Measurements from ENCODE around the gene MRPS27. TPM values are rescaled to one million over a fixed set of nuclear protein-coding genes. Genes with fewer than 3 reads are reported as not detected.
A peak's percentile ranks its signal among the peaks of the same experiment; 100 is the strongest.

MRPS27 gene
- total and polyA plus RNA-seq, 2 of the 4 experiments (the other 2 are of a cell fraction), result 46.9 to 90.5 TPM

GRCh38 chr5:72307968-72308852 lies 11.8 kb downstream of the MRPS27 start:
- WGBS, 2 experiments (ENCODE audit: extremely low coverage in 2 of 2, insufficient read length in 1 of 2), result 2% methylated on average over 45 of the region's 76 CpGs; no CpG with 5 or more reads in 1 of the 2 experiments
- Histone ChIP-seq H2AK9ac (replicated peaks; ENCODE audit: low read depth, low read length, poor library complexity) (peak overlapping the region; percentile 21), H2BK120ac (ENCODE audit: low read depth, low read length) (0 out of 2 replicates have a peak overlapping the region, but pooled peaks have one; percentile 17), H3K27ac (ENCODE audit: insufficient read depth, low read length) (peak overlapping the region; percentile 58), H3K27me3 (ENCODE audit: control insufficient read depth, insufficient read depth, low read length) (no peaks in the 10 kb centered on the region), H2AK5ac (ENCODE audit: low read depth, low read length) (peak overlapping the region; percentile 3; the same call in 1 of the 2 replicates), H4K91ac (ENCODE audit: insufficient read depth, low read depth, low read length) (peak overlapping the region; percentile 35; the same call in 1 of the 2 replicates), H4K20me1 (ENCODE audit: insufficient read depth, low read length) (no peaks in the 10 kb centered on the region), H3K18ac (ENCODE audit: low read depth, low read length) (no peak overlapping the region), H4K8ac (ENCODE audit: low read depth in 2 of 2, low read length in 2 of 2) (peak overlapping the region; percentile 27 to 65), H3K9me1 (ENCODE audit: insufficient read depth, low read length) (no peaks in the 10 kb centered on the region), H3K23ac (ENCODE audit: low read depth, low read length) (peak overlapping the region; percentile 41; the same call in 1 of the 2 replicates), H3K56ac (ENCODE audit: extremely low read depth, insufficient read depth, low read length) (peak overlapping the region; percentile 86), H3K14ac (replicated peaks; ENCODE audit: low read depth, low read length) (peak overlapping the region; percentile 74), H3K79me1 (ENCODE audit: low read depth in 1 of 2, low read length in 2 of 2) (peaks cover 21 to 27% of the 10 kb centered on the region in 2 experiments), H3K9me3 (ENCODE audit: control insufficient read depth, insufficient read depth, low read length) (no peaks in the 10 kb centered on the region), H3K4me2 (ENCODE audit: low read depth, low read length) (peak overlapping the region; percentile 21), H2BK20ac (ENCODE audit: low read depth, low read length) (no peak overlapping the region), H4K5ac (ENCODE audit: low read depth, low read length) (peak overlapping the region; percentile 2; the same call in 1 of the 2 replicates), H2BK5ac (ENCODE audit: low read depth, low read length, poor library complexity, severe bottlenecking) (peak overlapping the region; percentile 11), H3K4me3 (ENCODE audit: insufficient read depth, low read depth, low read length) (peak overlapping the region; percentile 58), H2AFZ (replicated peaks; ENCODE audit: low read length, poor library complexity) (peak overlapping the region; percentile 86), H3K9ac (ENCODE audit: low read depth, low read length) (peak overlapping the region; percentile 52), H3K4me1 (ENCODE audit: control insufficient read depth, insufficient read depth, low read length) (no peaks in the 10 kb centered on the region; the same call in 1 of the 2 replicates), H3K4ac (ENCODE audit: low read depth, low read length) (peak overlapping the region; percentile 56), H3K36me3 (ENCODE audit: control insufficient read depth, insufficient read depth, low read length) (peaks cover 6% of the 10 kb centered on the region; the same call in 1 of the 2 replicates), H2BK15ac (ENCODE audit: low read depth, low read length) (no peak overlapping the region)
- intact Hi-C loops (cut with micrococcal nuclease), result loop anchor here (1.0 to 10.0 kb wide), 7 partner anchors 61 to 721 kb away; partner anchors contain the start of gene MCCC2
- peak; percentile 97 for DNase-seq
- dilution Hi-C loops (cut with HindIII; ENCODE audit: low sequenced_read_pairs, unreplicated experiment), result no loop called here
- POLR2A ChIA-PET (ENCODE audit: unreplicated experiment), result interaction anchor here (0.5 to 1.0 kb wide), 4 partner anchors 12 to 528 kb away, joined by 3 to 5 read pairs (median 4); partner anchors contain the start of genes MRPS27 and PTCD2
- peak; percentile 99 for ATAC-seq (ENCODE audit: low read depth)
- no TSS peak for BruUV-seq (replicated peaks)
- in situ Hi-C loops (cut with MboI; ENCODE audit: low sequenced_read_pairs), result loop anchor here (5.0 to 25.0 kb wide), 2 partner anchors 526 to 721 kb away; partner anchors contain the start of gene MCCC2
- CTCF ChIA-PET, result interaction anchor here (0.5 to 1.3 kb wide), 6 partner anchors 8 to 526 kb away, joined by 3 to 4 read pairs (median 3); no protein-coding TSS in a partner anchor
- no peak for TF ChIP-seq ELK1 (IDR thresholded peaks at IDR 0.05; ENCODE audit: borderline replicate concordance, low read depth, low read length)
- TF ChIP-seq FOS (IDR thresholded peaks at IDR 0.05; ENCODE audit: low read depth, low read length), result no peak
- no peak for TF ChIP-seq RFX5 (IDR thresholded peaks at IDR 0.05; ENCODE audit: low read depth, low read length)
- TF ChIP-seq SMC3 (IDR thresholded peaks at IDR 0.05; ENCODE audit: low read depth, low read length), result peak; percentile 78
- TF ChIP-seq MAFK (IDR thresholded peaks at IDR 0.05; ENCODE audit: low read depth, low read length), result no peak
- peak; percentile 95 for TF ChIP-seq CTCF (conservative IDR thresholded peaks at IDR 0.05; ENCODE audit: low read depth, low read length)
- TF ChIP-seq MXI1 (IDR thresholded peaks at IDR 0.05; ENCODE audit: borderline replicate concordance, low read depth, low read length), result peak; percentile 82
- peak; percentile 64 for TF ChIP-seq USF2 (IDR thresholded peaks at IDR 0.05; ENCODE audit: low read depth, low read length)
- TF ChIP-seq BHLHE40 (IDR thresholded peaks at IDR 0.05; ENCODE audit: low read depth, low read length), result peak; percentile 39
- peak; percentile 90 for TF ChIP-seq POLR2A (IDR thresholded peaks at IDR 0.05; ENCODE audit: low read depth, low read length)
- no peak for TF ChIP-seq RCOR1 (IDR thresholded peaks at IDR 0.05; ENCODE audit: insufficient replicate concordance, low read length)
- TF ChIP-seq RAD21 (IDR thresholded peaks at IDR 0.05; ENCODE audit: low read length), result peak; percentile 90
